C4-2B (cell line): ENCODE measurements around the gene GPR162.

Experiments
- H3K27ac ChIP-seq: fragments of 450-650 bp; 2 replicates; pipeline ENCODE4 v1.5.1; 2017
- ZFX ChIP-seq: fragments of 450-650 bp; IDR thresholded peaks from 2 replicates; pipeline ENCODE4 v1.6.1; 2017
- TF ChIP-seq, protein P1 (sequence below): fragments of 450-650 bp; conservative IDR thresholded peaks from 2 replicates; pipeline ENCODE4 v1.5.1; 2017; ENCODE audit warnings: mild to moderate bottlenecking

The GPR162 gene

DNA sequence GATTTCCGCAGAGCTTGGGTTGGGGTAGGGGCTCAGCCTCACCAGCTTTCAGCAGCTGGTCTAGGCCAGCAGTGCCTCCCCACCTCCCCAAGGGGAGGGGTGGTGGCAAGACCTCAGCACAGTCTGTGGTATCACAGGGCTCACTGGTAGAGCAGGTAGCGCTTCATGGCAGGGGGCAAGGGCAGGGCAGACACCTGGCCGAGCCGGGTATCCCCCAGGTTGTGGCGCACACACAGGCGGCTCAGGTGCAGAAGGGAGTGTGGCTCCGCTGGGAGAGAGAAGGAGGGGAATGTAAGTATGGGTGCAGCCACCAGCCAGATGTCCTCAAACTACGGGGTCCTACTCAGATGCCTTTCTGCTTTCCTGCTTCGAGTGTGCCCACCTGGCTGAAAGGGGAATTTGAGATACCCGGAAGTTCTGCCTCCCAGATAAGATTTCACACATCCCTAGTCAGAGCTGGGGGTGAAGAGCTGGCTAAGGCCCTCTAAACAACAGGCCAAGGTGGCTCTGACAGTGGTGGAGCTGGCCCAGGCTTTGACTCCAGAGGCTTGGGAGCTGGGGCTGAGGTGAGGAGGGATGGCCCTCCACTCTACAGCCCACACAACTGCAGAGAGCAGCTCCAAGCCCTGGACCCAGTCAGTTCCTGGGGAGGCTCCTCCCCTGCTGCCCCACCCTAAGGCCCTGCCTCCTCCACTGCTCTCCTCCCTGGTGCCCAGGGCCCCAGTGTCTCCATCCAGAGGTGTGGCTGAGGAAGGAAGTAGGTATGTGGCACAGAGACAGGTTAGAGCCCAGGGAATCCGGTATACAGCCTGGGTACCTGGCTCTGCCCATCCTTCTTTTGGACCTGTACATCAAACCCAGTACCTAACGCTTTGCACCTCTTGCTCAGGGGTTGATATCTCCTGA lies 49.7 kb downstream of the GPR162 start:
- TF ChIP-seq ZFX: no peak
- TF ChIP-seq, protein P1, sequence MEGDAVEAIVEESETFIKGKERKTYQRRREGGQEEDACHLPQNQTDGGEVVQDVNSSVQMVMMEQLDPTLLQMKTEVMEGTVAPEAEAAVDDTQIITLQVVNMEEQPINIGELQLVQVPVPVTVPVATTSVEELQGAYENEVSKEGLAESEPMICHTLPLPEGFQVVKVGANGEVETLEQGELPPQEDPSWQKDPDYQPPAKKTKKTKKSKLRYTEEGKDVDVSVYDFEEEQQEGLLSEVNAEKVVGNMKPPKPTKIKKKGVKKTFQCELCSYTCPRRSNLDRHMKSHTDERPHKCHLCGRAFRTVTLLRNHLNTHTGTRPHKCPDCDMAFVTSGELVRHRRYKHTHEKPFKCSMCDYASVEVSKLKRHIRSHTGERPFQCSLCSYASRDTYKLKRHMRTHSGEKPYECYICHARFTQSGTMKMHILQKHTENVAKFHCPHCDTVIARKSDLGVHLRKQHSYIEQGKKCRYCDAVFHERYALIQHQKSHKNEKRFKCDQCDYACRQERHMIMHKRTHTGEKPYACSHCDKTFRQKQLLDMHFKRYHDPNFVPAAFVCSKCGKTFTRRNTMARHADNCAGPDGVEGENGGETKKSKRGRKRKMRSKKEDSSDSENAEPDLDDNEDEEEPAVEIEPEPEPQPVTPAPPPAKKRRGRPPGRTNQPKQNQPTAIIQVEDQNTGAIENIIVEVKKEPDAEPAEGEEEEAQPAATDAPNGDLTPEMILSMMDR: no peak
- H3K27ac ChIP-seq: peak overlapping the region; percentile 67

DNA sequence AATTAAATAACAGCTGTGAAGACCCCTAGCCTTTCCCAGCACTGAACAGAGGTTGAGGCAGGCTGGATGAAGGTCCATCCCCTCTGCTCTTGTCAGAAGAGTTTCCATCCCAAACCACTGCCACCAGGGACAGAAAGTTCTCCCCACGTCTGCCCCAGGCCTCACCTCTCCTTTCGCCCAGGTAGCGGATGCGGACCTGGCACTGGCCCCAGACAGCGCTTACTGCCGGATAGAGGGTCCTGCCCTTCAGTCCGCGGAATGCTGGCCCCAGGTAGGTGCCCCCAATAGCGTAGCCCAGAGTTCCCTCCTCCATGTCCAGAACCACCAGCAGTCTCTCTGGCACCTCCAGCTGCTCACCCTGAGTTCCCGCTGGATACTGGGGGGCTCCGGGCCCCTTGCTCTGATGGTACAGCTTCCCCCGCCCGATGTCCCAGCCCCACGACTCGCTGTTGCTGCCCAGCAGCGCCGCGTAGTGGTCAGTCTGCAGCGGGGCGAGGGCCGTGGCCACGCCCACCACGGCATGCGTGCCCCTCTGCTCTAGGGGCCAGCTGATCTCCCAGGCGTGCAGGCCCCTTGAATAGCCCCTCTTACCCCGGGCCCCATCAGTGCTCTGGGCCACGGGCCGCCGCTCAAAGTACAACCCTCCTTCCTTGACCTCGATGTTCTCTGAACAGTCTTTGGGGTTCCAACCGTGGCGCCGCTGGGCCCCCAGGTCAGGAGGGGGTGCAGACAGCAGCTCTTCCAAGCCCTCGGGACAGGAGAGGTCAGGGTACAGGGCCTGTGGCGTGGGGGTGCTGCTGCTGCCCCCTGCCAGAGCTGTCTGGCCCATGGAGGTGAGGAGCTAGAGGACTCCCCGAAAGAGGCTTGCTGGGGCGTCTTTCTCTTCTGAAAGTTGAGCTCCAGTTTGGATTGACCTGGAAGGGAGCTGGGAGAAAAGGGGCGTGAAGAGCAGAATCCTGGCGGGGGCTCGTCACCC lies 50.7 kb downstream of the GPR162 start:
- H3K27ac ChIP-seq: peak overlapping the region; percentile 67
- TF ChIP-seq ZFX: no peak
- TF ChIP-seq, protein P1: peak; percentile 100

DNA sequence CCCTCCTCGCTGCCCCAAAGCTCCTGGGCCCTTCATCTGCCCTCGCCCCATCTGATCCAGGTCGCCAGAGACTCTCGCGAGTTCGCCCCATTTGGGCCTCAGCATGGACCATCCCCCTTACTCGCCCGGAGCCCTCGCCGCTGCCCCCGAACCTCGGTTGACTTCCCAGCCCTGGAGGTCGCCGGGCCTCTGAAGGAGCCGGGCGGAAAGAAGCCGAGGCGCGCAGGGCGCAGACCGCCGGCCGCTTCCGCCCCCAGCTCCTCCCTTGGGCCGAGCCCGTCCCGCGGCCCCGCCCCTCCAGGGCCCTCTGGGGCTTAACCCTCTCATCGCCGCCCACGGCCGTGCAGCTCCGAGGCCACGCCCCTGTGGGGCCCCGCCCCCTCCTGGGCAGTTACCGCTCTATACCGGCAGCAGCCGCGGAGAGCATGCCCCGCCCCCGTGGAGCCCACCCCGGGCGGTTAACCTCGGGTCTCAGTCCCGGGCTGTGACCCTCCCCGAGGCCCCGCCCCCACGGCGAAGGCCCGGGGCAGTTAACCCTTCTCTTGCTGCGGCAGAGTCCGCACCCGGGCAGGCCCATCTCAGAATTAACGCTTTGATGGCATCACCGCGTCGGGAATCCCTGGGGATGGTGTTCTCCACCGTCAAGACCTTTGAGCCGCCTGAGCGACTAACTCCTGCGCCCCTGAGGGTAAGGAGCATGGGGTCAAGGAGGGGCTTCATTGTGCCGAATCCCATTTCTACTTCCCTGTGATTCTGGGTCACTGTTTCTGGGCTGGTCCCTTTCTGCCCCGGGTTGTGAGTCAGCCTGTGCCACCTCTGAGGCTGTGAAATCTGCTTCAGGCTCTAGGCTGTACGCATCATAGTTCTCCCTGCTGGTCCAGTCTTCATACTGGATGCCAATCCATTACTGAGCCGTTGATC lies 51.7 kb downstream of the GPR162 start, which contains the start of gene SPSB2:
SPSB2 (minus strand) TSS at position 210 of the 921 bp plus-strand sequence. CDS start 402 bp downstream, outside the sequence.
- TF ChIP-seq, protein P1: no peak
- TF ChIP-seq ZFX: peak; percentile 6; the same call in 1 of the 2 replicates
- peak within 1 kb of the TSS; percentile 67 for H3K27ac ChIP-seq

DNA sequence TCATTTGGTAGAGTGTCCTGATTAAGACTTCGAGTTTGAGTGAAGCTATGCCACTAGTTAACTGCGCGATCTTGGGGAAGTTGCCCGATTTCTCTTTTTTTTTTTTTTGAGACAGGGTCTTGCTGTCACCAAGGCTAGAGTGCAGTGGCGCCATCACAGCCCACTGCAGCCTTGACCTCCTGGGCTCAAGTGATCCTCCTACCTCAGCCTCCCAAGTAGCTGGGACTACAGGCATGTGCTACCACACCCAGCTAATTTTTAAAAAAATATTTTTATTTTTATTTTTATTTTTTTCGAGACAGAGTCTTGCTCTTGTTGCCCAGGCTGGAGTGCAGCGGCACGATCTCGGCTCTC lies 52.4 kb downstream of the GPR162 start:
- H3K27ac ChIP-seq: peak overlapping the region; percentile 67; the same call in 1 of the 2 replicates
